HG03520 (cell line): ENCODE results near the gene ANXA6.

Experiments used
- ATAC-seq: cut with Tn5 transposase; IDR thresholded peaks from one replicate; pipeline ENCODE4 v1.9.1; 2021; ENCODE audit warnings: mild to moderate bottlenecking, moderate library complexity; ENCODE audit not compliant: unreplicated experiment

The ANXA6 gene

GRCh38 chr5:151085517-151086041 lies 72.0 kb downstream of the ANXA6 start:
- no peak for ATAC-seq

- ATAC-seq: no peak
These were observed 73.2 kb downstream of the ANXA6 start for GRCh38 chr5:151084363-151084762.

GRCh38 chr5:151083081-151083676 lies 74.4 kb downstream of the ANXA6 start:
- no peak for ATAC-seq

- no peak for ATAC-seq
These were observed 75.2 kb downstream of the ANXA6 start for GRCh38 chr5:151082282-151082902.

GRCh38 chr5:151081431-151082281 lies 75.9 kb downstream of the ANXA6 start:
- no peak for ATAC-seq

GRCh38 chr5:151080613-151081430 lies 76.8 kb downstream of the ANXA6 start, which contains the start of gene TNIP1:
TNIP1 (minus strand) TSS chr5:151081034; CDS start chr5:151065095, 15,939 bp downstream.
- ATAC-seq: peak; percentile 70

- ATAC-seq: no peak
These were observed 77.6 kb downstream of the ANXA6 start for GRCh38 chr5:151079838-151080612.

GRCh38 chr5:151078490-151079262 lies 78.9 kb downstream of the ANXA6 start:
- ATAC-seq: peak; percentile 41

- no peak for ATAC-seq
These were observed 79.6 kb downstream of the ANXA6 start for GRCh38 chr5:151077967-151078366.

GRCh38 chr5:151077419-151077818 lies 80.2 kb downstream of the ANXA6 start:
- ATAC-seq: no peak

GRCh38 chr5:151076616-151077015 lies 81.0 kb downstream of the ANXA6 start:
- no peak for ATAC-seq

GRCh38 chr5:151075698-151076331 lies 81.8 kb downstream of the ANXA6 start:
- no peak for ATAC-seq

- ATAC-seq: no peak
These were observed 83.0 kb downstream of the ANXA6 start for GRCh38 chr5:151074557-151074956.

GRCh38 chr5:151073280-151073679 lies 84.3 kb downstream of the ANXA6 start:
- ATAC-seq: no peak

- ATAC-seq: no peak
These were observed 85.0 kb downstream of the ANXA6 start for GRCh38 chr5:151072630-151073025.

GRCh38 chr5:151071848-151072629 lies 85.5 kb downstream of the ANXA6 start:
- ATAC-seq: no peak

- no peak for ATAC-seq
These were observed 86.6 kb downstream of the ANXA6 start for GRCh38 chr5:151071021-151071420.

- no peak for ATAC-seq
These were observed 87.1 kb downstream of the ANXA6 start for GRCh38 chr5:151070449-151070848.
